IPS-11a (cell line): ENCODE measurements around the gene PLCL1.

Source experiments
- H3K4me3 ChIP-seq: one replicate; pipeline ENCODE4 v1.5.1; 2013; ENCODE audit warnings: low read depth, low read length, control low read depth

Gene PLCL1

DNA sequence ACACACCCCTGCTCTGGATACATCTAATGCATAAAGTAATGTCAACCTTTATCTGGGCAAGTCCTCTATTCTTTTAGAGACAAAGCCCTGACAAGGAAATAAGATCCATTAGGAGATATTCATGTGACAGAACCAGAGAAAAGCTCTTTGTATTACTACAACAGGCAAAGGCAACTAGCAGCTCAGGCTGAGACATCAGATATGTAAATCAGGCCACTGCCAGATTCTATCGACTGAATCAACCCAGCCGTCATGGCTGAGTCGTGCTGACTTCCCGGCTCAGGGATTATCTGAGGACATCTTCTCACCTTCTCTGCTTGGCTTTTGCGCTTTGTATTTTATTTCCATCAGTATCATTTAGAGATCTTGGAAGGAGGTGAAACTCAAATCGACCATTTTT is 294.5 kb downstream of the PLCL1 start:
- no peak overlapping the region for H3K4me3 ChIP-seq

DNA sequence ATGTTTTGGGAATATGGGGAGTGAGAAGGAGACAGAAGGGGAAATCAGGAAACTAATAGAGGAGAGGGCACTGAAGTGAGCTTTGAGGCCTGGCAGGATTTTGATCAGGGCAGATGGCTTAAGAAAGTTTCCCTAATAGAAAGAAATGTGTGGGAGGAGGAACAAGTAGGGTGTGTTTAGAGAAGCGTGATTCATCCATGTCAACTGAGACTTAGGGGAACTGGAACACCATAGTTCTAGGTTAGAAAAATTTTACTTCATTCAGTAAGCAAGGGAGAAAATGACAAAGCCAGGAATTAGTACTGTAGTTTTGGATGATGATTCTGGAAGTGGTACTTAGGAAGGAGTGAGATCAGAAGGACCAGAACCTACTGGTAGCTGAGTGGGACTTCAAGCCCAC is 296.0 kb downstream of the PLCL1 start:
- no peak overlapping the region for H3K4me3 ChIP-seq

DNA sequence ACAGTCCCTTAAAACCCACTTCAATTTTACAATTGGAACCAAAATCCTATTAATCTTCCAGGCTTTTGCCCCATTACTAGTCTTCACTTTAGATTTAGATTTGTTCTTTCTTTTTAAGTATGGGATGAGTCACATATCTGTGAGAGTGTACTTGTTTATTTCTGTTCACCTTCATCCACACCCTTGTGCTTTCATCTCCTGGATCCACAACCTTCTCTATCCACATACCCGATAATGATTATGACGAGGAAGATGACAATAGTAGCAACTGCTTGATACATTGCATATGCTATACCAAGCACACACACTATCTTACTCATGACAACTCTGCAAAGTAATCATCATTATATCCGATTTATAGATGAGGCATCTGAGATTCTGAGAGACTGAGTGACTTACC is 297.3 kb downstream of the PLCL1 start:
- no peak overlapping the region for H3K4me3 ChIP-seq

DNA sequence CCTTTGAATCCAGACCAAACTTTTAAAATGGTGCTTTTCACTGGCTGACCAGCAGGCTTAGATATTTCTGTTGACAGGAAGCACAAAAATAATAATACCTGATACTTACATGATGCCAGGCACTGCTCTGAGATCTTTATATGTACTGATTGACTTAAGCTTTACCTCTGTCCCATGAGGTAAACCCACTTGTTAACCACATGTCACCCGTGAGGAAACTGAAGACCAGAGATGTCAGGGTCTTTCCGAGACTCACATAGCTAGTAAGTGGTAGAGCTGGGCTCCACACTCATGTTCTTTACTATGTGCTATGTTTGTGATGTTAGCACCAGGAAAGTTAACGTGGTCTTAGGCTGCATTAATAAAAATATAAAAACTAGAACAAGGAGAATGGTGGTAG is 297.7 kb downstream of the PLCL1 start:
- no peak overlapping the region for H3K4me3 ChIP-seq

DNA sequence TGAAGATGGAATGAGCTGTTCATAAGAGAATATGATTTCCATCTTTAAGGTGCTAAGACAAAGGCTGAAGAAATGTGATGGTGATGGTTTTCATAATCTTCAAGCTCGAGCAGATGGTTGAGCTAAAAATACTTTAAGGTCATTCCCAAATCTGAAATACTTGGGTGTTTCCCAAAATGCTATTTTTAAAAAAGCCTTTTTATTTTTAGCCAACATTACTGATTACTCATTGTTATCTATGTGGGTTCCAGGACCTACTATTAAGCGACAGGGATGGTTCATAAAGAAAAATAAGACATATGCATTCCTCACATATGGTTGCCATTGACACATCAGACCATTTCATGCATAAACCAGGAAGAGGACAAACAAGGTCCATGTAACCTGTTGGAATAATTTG is 298.5 kb downstream of the PLCL1 start:
- H3K4me3 ChIP-seq = no peak overlapping the region

DNA sequence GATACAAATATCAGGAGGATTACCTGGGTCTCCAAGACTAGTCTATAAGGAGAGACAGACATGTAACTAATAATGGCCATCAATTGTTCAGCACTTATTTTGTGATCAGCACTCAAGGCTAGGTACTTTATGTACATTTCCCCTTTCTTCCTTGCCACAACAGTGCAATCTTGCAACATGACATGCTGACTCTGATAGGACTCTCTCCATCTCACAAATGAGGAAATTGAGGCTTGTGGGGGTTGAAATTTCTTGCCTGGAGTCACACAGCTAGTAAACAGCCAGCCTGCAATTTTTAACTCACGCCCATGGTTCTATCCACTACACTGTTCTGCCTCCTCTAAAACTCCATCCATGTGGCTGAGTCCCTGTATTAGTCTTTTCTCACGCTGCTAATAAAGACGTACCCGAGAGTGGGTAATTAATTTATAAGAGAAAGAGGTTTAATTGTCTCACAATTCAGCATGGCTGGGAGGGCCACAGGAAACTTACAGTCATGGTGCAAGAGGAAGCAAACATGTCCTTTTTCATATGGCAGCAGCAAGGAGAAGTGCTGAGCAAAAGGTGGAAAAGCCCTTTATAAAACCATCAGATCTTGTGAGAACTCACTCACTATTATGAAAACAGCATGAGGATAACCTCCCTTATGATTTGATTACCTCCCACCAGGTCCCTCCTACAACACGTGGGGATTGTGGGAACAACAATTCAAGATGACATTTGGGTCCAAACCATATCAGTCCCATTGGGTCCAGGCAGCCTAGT is 302.4 kb downstream of the PLCL1 start:
- H3K4me3 ChIP-seq = no peak overlapping the region

DNA sequence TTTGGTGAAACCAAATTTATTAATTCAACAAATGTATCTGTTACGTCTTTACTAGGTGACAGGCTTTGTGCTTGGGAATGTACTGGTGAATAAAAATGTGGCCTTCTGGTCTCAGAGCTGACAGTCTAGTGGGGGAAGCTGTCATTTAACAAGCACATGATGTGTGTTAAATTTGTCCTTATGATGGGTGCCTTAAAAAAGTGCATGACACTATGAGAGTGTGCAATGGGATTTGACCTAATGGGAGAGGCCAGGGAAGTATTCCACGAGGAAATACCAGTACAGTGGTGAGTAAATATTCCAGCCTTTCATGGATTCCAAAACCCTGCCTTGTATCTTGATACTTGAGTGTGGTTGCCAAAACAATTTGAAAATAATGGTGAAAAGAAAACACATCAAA is 308.9 kb downstream of the PLCL1 start:
- H3K4me3 ChIP-seq = no peak overlapping the region

DNA sequence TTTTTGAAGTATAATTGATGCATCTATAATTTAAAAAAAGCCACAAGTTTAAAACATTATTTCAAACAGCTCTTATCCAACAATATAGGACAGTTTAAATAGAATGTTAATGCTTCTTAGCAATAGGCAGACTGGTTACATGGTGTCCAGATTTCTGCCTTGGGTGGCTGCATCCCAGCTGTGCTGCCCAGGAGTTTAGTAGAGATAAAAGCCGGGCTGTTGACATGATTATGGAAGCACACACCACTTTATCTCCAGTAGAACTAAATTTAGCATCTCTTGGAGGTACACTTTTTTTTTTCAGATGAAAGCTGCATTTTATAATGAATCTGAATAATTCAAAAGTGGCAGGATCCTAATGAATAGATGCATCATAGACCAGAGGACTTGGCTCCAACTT is 309.7 kb downstream of the PLCL1 start:
- no peak overlapping the region for H3K4me3 ChIP-seq

DNA sequence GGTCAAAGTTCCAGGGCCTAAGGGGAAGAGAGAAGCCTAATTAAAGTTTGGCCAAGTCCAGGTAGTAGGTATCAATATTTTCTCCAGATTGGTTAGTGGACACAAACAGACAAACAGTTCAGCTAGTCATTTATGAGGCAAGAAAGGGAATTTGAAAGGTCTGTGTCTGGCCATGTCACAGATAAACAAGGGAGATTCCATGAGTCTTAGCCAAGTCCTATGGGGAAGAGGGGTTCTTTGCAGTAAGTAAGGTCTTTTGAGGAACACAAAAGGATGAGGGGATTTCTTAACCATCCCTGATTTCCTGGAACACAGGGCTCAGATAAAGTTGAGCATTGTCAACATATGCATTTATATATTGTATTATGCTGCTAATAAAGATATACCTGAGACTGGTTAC is 310.8 kb downstream of the PLCL1 start:
- no peak overlapping the region for H3K4me3 ChIP-seq

DNA sequence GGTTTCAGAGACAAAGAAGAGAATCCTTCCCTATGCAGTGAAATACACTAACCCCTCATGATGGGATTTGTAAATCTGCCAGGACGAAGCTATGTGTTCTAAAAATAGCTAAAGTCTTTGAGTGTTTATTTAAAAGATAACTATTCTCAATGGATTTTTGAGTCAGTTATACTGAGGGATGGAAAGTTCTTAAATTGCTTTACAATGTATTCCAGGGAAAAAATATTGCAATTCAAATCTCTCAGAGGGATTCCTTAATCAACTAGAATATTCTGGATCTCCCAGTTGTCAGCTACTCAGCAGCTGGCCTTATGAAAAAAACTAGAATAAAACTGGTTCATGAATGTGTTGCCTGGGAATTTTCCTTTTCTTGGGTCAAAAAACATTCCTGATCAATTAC is 312.4 kb downstream of the PLCL1 start:
- H3K4me3 ChIP-seq = no peak overlapping the region

DNA sequence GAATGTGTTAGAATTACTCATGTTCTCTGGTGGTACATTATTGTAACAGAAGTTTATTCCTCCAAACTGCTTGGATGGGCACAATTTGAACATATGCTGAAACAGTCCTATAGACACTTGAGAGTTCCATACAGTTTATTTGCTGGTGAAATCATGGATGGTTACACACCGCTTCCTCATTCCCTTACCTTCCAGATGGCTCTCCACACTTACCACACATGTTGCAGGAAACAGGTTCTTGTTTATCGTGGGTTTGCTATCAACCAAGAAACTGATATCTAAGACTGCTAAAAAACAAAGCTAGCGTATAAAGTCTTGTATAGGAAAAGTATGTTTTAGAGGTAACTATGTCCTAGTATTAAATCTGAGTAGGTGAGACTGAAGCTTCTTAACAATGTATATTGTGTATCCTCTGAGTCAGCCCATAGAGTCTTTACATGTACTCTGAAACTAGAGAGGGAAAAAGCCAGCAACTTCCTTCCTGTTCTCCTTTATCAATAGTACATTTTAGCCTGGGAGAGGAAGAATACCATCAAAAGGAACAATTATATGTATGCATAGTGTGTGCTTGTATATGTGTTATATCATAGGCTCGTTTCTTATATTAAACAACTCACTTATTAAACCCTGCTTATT is 313.1 kb downstream of the PLCL1 start:
- H3K4me3 ChIP-seq = no peak overlapping the region

DNA sequence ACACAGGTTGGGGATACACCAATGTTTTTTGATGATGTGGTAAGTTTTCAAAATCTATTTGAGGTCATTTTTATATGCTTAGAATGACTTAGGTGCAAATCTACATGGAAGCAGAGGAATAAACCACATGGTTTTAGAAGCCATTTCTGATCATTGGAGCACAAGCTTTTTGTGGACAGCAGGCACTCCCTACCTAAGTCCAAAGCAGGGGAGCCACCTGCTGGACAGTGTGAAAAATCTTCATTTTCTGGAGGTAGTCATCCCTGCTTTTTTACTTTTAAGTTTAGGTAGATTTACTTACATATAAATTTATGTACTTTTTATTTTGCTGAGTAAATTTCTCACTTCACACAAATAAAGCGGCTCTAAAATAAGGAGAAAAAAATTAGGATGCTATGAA is 323.2 kb downstream of the PLCL1 start:
- H3K4me3 ChIP-seq = no peak overlapping the region

DNA sequence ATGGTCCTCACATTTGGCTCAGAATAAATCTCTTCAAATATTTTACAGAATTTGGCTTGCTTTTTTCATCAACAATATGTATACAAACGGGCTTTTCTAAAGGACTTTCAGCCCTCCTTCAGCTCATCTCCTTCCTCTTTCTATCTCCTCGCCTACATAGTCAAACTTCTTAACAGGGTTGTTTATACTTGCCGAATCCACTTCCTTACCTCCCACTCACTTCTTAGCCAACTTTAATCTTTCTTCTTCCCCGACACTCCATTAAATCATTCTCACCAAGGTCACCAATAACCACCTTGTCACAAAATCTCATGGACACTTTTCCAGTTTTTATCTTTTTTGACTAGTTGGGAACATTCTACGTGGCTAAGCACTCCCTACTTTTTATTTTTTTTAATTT is 325.2 kb downstream of the PLCL1 start:
- H3K4me3 ChIP-seq = no peak overlapping the region

DNA sequence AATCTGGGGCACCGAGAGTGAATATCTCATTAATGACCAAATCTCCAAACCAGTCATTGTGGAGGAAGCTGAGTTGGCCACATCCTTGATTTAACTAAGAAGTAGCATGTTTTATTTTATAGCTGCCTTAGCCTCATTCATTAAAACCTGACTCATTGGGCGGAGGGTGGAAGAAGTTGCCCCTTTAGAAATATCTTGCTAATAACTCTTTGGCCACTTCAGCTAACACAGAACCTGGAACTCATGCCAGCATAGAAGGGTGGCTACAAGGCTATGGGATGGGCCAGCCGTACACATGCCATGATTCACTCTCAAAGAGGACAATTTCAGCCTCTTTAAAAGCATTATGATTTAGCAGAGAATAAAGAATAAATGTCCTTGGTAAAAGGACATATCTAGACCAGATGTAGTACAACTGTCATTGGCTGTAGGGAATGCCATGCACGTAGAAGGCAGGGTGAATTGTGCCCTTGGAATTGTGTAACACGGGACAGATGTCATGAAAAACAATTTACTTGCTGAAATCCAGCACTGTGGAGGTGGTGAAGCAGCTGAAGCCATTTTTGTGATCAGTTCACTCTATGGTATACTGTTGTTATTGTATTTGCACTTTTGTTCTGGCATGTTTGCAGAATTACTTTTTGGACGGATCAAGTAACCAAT is 330.0 kb downstream of the PLCL1 start:
- H3K4me3 ChIP-seq = no peak overlapping the region

DNA sequence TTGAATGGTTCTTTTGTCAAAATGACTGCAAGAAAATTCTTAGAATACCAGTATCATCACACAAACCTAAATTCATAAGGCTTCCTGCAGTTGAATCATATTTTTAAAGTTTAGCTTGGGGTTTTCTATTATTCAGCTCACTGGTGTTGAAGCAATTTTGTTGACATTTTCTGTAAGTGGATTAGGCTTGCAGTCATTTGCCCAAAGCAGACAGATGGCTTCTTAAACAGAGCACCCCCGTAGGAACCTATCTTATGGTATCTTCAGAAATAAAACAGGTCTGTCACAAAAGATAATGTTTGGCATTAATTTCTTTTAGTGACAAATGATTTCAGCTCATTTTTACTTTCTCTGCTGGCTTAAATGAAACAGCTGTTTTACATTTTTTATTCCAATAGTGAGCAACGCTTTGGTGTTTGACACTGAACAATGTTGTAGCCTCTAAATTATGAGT is 331.1 kb downstream of the PLCL1 start:
- no peak overlapping the region for H3K4me3 ChIP-seq

DNA sequence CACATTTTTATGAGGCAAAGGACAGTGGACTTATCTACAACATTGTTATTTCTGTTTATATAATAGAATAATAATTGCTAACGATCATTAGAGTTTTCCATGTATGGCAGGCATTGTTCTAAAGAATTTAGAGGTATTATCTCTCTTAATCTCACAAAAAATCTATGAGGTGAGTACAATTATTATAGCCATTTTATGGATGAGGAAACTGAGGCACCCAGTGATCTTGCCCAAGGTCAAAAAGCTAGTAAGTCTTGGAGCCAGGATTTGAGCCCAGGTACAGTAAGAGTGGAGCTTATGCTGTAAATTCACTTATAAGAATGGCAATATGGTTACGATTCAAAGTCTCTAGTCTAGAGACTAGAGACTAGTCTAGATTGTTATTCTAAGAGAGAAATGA is 331.7 kb downstream of the PLCL1 start:
- no peak overlapping the region for H3K4me3 ChIP-seq

DNA sequence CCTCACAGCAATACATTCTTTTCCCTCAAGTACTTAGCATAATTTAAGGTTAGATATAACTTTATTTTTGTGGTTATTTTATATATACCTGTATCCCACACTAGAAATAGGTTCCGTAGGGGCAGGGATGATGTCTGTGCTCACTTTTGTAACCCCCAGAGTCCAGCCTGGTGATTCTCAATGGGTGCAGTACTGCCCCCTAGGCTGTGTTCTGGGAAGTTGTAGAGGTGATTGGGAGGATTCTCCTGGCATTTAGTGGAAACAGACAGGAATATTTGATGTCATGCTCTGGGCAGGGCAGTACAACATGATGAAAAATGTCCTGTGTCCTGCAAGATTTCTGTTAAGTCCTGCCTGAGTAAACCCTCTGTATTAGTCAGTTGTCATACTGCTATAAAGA is 333.3 kb downstream of the PLCL1 start:
- no peak overlapping the region for H3K4me3 ChIP-seq

DNA sequence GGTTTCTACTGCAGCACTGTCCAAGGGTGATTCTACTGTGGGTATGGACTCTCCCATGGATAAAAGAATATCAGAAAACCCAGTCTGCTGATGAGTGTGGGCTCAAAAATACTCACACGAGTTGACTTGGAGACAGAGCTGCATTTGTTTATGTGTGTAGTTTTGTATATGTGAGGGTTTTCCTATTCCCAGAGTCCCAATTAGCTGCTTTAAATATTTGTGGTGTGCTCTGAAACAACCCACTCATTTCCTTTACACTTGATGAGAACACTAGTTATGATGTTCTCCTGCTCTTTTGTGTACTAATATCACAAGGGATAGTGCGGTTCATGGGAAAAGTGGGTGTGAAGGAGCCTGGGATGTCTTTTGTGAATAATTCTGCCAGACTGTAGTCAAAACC is 337.3 kb downstream of the PLCL1 start:
- H3K4me3 ChIP-seq = no peak overlapping the region

DNA sequence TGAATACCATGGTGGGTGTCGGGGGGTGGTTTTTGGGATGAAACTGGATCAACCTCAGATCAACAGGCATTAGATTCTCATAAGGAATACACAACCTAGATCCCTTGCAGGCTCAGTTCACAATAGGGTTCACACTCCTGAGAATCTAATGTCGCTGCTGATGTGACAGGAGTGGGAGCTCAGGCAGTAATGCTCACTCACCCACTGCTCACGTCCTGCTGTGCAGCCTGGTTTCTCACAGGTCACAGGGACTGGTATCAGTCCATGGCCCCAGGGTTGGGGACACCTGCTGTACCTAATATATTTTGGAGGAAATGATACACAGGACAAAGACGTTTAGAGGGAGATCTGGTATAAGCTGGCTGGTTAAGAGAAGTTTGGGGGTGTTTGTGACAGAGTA is 338.8 kb downstream of the PLCL1 start:
- H3K4me3 ChIP-seq = no peak overlapping the region

DNA sequence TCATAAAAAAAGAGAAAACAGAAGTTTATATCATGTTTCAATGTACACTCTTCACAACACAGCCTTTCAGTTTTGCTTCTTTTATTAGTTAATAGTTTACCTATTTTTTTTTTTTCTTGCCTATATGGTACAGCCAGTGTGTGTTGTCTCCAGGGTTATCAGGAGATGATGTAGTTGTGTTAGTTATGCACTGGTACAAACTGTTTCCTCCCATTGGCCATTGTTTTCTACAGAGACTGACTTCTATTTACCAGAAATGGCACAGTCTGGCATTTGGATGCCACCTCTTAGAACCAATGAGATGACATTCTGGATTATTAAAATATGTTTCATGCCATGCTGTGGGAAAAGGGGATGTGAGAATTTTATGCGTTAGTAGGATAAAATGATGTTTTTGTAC is 339.4 kb downstream of the PLCL1 start:
- no peak overlapping the region for H3K4me3 ChIP-seq

DNA sequence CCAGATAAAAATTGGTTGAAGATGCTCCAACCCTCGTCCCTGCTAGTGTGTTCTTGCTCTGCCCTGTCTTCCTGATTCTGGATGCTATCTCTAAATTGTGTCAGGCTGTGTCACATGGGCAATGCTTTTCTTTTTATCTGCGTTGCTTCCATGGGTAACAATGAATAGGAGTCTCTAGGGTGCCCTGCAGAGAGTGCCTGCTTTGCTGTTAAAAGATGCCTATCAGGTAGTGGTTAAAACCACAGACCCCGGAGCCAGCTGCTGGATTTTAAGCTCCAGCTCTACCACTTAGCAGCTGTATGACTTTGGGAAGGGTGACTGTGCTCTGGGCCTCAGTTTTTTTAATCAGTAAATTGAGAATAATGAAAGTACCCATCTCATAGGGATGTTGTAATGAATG is 340.3 kb downstream of the PLCL1 start:
- H3K4me3 ChIP-seq = no peak overlapping the region

DNA sequence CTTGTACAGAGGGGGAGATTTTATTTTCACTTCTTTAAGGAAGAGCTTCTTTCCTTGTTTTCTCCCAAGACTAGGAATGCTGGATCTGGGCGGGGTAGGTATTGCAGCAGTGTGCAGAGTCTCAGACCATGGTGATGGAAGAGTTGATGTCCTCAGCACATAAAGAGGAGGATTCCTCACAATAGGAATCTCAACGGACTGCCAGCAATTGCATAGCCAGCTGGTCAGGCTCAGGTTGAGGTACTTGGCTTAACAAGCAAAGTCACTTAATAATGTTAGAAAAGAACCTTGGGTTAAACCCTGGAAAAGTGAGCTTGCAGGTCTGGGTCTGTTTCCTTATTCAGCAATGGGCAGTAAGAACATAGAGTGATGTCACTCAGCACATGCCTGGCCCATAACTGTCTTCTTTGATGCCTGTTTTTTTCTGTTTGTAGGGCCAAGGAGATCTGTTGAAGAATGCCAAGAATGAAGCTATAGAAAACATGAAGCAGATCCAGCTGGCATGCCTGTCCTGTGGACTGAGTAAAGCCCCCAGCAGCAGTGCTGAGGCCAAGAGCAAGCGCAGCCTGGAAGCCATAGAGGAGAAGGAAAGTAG is 342.1 kb downstream of the PLCL1 start:
- no peak overlapping the region for H3K4me3 ChIP-seq
